Loucy (cell line): ENCODE results near the gene ACAP2.
A peak's percentile ranks its signal among the peaks of the same experiment; 100 is the strongest.

Source experiments
- H2AFZ ChIP-seq: fragments of 200-600 bp; sonication (generic); 2 replicates; pipeline ENCODE4 v1.6.0; 2016; ENCODE audit warnings: antibody characterized with exemption, mild to moderate bottlenecking, low read length, moderate library complexity
- H3F3A ChIP-seq: fragments of 200-600 bp; 2 replicates; pipeline ENCODE4 v1.6.0; 2016; ENCODE audit warnings: antibody characterized with exemption, low read depth, mild to moderate bottlenecking
- H3K27me3 ChIP-seq: fragments of 200-600 bp; sonication (generic); 2 replicates; pipeline ENCODE4 v1.6.1; 2014; ENCODE audit warnings: low read length, mild to moderate bottlenecking; ENCODE audit not compliant: insufficient read depth, poor library complexity, severe bottlenecking
- H3K36me3 ChIP-seq: fragments of 200-600 bp; sonication (generic); 2 replicates; pipeline ENCODE4 v1.6.1; 2016; ENCODE audit warnings: low read length; ENCODE audit not compliant: insufficient read depth
- H3K4me1 ChIP-seq: fragments of 200-600 bp; sonication (generic); 2 replicates; pipeline ENCODE4 v1.5.1; 2014; ENCODE audit warnings: low read length, mild to moderate bottlenecking; ENCODE audit not compliant: insufficient read depth, poor library complexity, severe bottlenecking
- H3K4me2 ChIP-seq: fragments of 200-600 bp; sonication (generic); 2 replicates; pipeline ENCODE4 v1.6.0; 2014; ENCODE audit warnings: antibody characterized with exemption, low read length, low read depth, mild to moderate bottlenecking; ENCODE audit not compliant: poor library complexity, severe bottlenecking
- H3K4me3 ChIP-seq: fragments of 200-600 bp; sonication (generic); 2 replicates; pipeline ENCODE4 v1.5.1; 2014; ENCODE audit warnings: low read length, mild to moderate bottlenecking, mixed read lengths; ENCODE audit not compliant: poor library complexity, severe bottlenecking
- H3K79me2 ChIP-seq: fragments of 200-600 bp; sonication (generic); 2 replicates; pipeline ENCODE4 v1.6.1; 2014; ENCODE audit warnings: low read length; ENCODE audit not compliant: insufficient read depth
- H3K9ac ChIP-seq: fragments of 200-600 bp; sonication (generic); 2 replicates; pipeline ENCODE4 v1.6.0; 2014; ENCODE audit warnings: mild to moderate bottlenecking, low read depth, low read length, moderate library complexity; ENCODE audit not compliant: poor library complexity, severe bottlenecking
- H3K9me2 ChIP-seq: fragments of 200-600 bp; sonication (generic); replicated peaks from 2 replicates; pipeline ENCODE4 v1.6.1; 2016; ENCODE audit warnings: low read depth, low read length, mixed read lengths
- H3K9me3 ChIP-seq: fragments of 200-600 bp; sonication (generic); 2 replicates; pipeline ENCODE4 v1.6.1; 2014; ENCODE audit warnings: mild to moderate bottlenecking, antibody characterized with exemption, low read length, low read depth; ENCODE audit not compliant: insufficient read depth
- H4K20me1 ChIP-seq: fragments of 200-600 bp; sonication (generic); 2 replicates; pipeline ENCODE4 v1.6.0; 2014; ENCODE audit warnings: antibody characterized with exemption, low read length, mild to moderate bottlenecking; ENCODE audit not compliant: insufficient read depth, poor library complexity, severe bottlenecking
- EZH2phosphoT487 ChIP-seq: fragments of 200-600 bp; IDR thresholded peaks from 2 replicates; pipeline ENCODE4 v1.6.1; 2018; ENCODE audit warnings: antibody characterized with exemption, mild to moderate bottlenecking, moderate library complexity, borderline replicate concordance
- TF ChIP-seq, protein P1 (sequence below): fragments of 200-600 bp; sonication (generic); conservative IDR thresholded peaks from 2 replicates; pipeline ENCODE4 v1.5.1; 2014; ENCODE audit warnings: mild to moderate bottlenecking, antibody characterized with exemption, low read length

ACAP2 gene

DNA sequence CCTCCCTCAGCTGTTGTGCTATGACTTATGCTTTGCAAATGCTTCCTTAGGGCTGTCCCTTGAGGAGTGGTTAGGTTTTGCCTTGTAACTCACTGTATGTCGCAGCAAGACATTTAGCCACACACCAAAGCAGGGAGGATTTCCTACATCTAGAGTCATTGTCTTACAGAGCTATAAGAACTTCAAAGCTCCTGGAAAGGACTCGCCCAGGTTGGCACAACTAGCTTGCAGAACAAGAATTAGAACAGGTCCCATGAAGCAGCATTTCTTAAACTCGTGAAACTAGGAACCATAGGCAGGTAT, 19.4 kb upstream of the ACAP2 start:
- TF ChIP-seq, protein P1, sequence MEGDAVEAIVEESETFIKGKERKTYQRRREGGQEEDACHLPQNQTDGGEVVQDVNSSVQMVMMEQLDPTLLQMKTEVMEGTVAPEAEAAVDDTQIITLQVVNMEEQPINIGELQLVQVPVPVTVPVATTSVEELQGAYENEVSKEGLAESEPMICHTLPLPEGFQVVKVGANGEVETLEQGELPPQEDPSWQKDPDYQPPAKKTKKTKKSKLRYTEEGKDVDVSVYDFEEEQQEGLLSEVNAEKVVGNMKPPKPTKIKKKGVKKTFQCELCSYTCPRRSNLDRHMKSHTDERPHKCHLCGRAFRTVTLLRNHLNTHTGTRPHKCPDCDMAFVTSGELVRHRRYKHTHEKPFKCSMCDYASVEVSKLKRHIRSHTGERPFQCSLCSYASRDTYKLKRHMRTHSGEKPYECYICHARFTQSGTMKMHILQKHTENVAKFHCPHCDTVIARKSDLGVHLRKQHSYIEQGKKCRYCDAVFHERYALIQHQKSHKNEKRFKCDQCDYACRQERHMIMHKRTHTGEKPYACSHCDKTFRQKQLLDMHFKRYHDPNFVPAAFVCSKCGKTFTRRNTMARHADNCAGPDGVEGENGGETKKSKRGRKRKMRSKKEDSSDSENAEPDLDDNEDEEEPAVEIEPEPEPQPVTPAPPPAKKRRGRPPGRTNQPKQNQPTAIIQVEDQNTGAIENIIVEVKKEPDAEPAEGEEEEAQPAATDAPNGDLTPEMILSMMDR = no peak
- no peak for TF ChIP-seq EZH2phosphoT487
- H3K36me3 ChIP-seq = no peaks in the 10 kb centered on the region
- peak overlapping the region; percentile 19; the same call in 1 of the 2 replicates for H2AFZ ChIP-seq

DNA sequence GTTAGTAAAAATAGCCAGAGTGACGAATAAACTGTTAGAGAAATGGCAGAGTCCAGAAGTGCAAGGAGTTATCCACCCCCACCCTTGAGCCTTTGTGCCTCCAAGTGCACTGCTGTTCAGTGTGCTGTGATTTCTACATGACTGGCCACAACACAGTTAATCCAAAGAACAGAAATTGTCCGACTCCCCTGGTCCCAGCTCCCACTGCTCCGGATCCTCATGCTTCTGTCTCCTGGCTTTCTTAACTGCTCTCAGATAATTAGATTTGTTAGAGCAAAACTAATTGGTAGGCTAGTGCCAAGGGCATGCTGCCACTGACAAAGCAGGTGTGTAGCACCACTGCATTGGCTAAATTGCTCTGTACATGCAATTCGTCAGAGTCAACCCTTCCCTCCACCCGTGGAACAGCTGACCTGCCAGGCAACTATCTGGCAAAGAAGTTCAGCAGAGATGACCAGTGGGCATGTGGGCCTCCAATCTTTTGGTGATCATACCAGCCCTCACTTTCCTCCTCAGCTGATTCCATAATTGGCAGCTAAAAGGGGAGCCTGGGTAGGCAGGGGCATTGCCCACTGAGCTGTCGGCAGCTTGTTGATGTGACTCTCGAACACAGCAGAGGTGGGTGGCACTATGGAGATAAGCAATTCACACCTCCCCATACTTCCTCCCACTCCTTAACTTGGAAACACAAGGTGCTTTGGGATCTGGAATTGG, 18.9 kb upstream of the ACAP2 start:
- Histone ChIP-seq H3K4me1 (peaks cover 7% of the 10 kb centered on the region), H3K4me2 (no peak overlapping the region), H3K9me2 (no peaks in the 10 kb centered on the region), H3K4me3 (no peak overlapping the region), H4K20me1 (no peaks in the 10 kb centered on the region), H3K79me2 (no peaks in the 10 kb centered on the region), H3K9me3 (no peaks in the 10 kb centered on the region), H3F3A (no peaks in the 10 kb centered on the region), H3K36me3 (no peaks in the 10 kb centered on the region), H3K27me3 (no peaks in the 10 kb centered on the region), H2AFZ (peak overlapping the region; percentile 19; the same call in 1 of the 2 replicates), H3K9ac (no peak overlapping the region)
- TF ChIP-seq EZH2phosphoT487 = no peak
- TF ChIP-seq, protein P1 = no peak

More for the DNA sequence above, 19.4 kb upstream of the ACAP2 start:
- Histone ChIP-seq H3K4me1 (peaks cover 7% of the 10 kb centered on the region), H3K9me2 (no peaks in the 10 kb centered on the region), H4K20me1 (no peaks in the 10 kb centered on the region), H3F3A (no peaks in the 10 kb centered on the region), H3K27me3 (no peaks in the 10 kb centered on the region), H3K9ac (no peak overlapping the region), H3K79me2 (no peaks in the 10 kb centered on the region), H3K4me3 (no peak overlapping the region), H3K4me2 (no peak overlapping the region), H3K9me3 (no peaks in the 10 kb centered on the region)

DNA sequence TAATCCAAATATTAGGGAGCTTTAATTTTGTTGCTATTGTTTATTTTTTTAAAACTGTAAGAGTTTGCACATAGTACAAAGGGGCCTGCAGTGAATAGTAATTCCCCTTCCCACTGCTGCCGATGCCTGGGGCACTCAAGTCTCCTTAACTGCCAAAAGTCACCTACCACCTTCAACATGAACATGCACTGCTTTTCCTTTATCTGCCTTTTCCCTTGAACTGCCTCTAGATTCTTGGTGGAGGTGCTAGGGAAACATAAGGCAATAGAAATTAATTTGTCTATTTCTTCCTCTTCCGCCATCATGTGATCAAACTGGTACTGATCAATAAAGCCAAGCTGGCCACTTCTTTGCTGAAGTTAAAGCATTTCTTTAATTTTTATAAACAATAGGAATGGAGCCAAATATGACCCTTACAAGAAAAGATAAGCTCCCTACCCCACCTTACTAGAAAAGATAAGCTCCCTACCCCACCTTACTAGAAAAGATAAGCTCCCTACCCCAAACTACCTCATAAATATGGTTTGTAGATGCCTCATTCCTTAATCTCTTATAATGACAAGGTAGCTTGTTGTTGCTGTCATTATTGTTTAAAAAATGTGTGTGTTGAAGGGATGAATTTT, 17.4 kb upstream of the ACAP2 start:
- H3K4me1 ChIP-seq = peaks cover 7% of the 10 kb centered on the region
- H3K4me2 ChIP-seq = no peak overlapping the region
- no peak for TF ChIP-seq EZH2phosphoT487
- TF ChIP-seq, protein P1 = no peak

More for the DNA sequence above, 17.4 kb upstream of the ACAP2 start:
- H3K4me3 ChIP-seq = no peak overlapping the region
- no peak overlapping the region for H2AFZ ChIP-seq
- no peak overlapping the region for H3K9ac ChIP-seq
- no peaks in the 10 kb centered on the region for H3K36me3 ChIP-seq
- H3K27me3 ChIP-seq = no peaks in the 10 kb centered on the region
- no peaks in the 10 kb centered on the region for H3K9me2 ChIP-seq
- H3F3A ChIP-seq = no peaks in the 10 kb centered on the region
- no peaks in the 10 kb centered on the region for H3K9me3 ChIP-seq
- no peaks in the 10 kb centered on the region for H3K79me2 ChIP-seq
- H4K20me1 ChIP-seq = no peaks in the 10 kb centered on the region
